Stimulated activated naive B cell treated with anti-CD40 and anti-IgM and Interleukin-4, amounts not matched to agents 10 μg/mL and 1 μg/mL and 100 μg/mL, for 72 hours (primary cell): Measurements from ENCODE around the gene PLA2G2F.
A peak's percentile ranks its signal among the peaks of the same experiment; 100 is the strongest.

Experiments
- ATAC-seq, 2 donors: fragments of 150-1000 bp; cut with Tn5 transposase; replicated peaks; 2 replicates each; pipeline ENCODE4 v1.10.0; 2021; ENCODE audit warnings: moderate library complexity in 1 of 2
- DNase-seq: peaks from one replicate; pipeline ENCODE4 v3.0.0; 2021
- H3K27ac Mint-ChIP-seq: one replicate; pipeline ENCODE4 v1.8.0; 2022; ENCODE audit warnings: mild to moderate bottlenecking, mixed read lengths
- H3K27me3 Mint-ChIP-seq, 2 donors: one replicate each; pipeline ENCODE4 v1.8.0; 2022; ENCODE audit warnings: mixed read lengths in 2 of 2
- H3K36me3 Mint-ChIP-seq, 2 donors: one replicate each; pipeline ENCODE4 v1.8.0; 2022; ENCODE audit warnings: mixed read lengths in 2 of 2, mild to moderate bottlenecking in 1 of 2
- H3K4me1 Mint-ChIP-seq, 2 donors: one replicate each; pipeline ENCODE4 v1.8.0; 2022; ENCODE audit warnings: mixed read lengths in 2 of 2, mild to moderate bottlenecking in 1 of 2
- H3K4me3 Mint-ChIP-seq, 2 donors: one replicate each; pipeline ENCODE4 v1.8.0; 2022; ENCODE audit warnings: mild to moderate bottlenecking in 2 of 2, mixed read lengths in 2 of 2, moderate library complexity in 1 of 2
- H3K9me3 Mint-ChIP-seq, 2 donors: one replicate each; pipeline ENCODE4 v1.8.0; 2022; ENCODE audit warnings: mixed read lengths in 2 of 2, mild to moderate bottlenecking in 1 of 2

The PLA2G2F gene, protein sequence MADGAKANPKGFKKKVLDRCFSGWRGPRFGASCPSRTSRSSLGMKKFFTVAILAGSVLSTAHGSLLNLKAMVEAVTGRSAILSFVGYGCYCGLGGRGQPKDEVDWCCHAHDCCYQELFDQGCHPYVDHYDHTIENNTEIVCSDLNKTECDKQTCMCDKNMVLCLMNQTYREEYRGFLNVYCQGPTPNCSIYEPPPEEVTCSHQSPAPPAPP

DNA sequence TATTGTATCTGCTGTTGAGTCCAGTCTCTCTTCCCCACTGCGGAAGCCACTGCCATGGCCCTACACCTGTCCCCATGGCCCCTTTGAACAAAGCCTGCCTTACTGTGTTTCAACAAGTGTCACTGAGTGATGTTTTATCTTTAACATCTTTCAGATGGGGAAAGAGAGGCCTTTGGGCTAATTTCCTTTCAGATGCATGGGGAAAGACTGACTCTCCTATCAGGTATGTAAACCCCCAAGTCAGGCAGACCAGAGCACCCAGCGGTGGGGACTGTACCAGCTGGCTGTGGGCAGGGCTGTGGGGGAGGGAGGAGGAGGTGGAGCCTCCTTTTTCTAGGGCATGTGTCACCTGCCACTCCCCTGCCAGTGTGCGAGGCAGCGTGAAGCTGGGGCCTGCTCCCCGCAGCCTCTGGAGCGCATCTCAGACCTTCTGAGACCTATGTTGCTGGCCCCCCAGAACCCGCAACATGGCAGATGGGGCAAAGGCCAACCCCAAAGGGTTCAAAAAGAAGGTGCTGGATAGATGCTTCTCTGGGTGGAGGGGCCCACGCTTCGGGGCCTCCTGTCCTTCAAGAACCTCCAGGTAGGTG, at the start of gene PLA2G2F:
TSS of gene PLA2G2F (plus strand) at position 363 of the 590 bp plus-strand sequence. CDS start at position 468, 105 bp downstream.
- DNase-seq (no peak), ATAC-seq (peak in 1 of 2 donors; percentile 38)
- no peak within 1 kb of the TSS for H3K4me3 Mint-ChIP-seq
- H3K36me3 Mint-ChIP-seq, result no peaks in the 10 kb centered on the region
- H3K27ac Mint-ChIP-seq, result no peak within 1 kb of the TSS
- H3K9me3 Mint-ChIP-seq, result no peaks in the 10 kb centered on the region
- H3K27me3 Mint-ChIP-seq, result peaks cover 15 to 33% of the 10 kb centered on the region in 2 donors
- peaks cover 0 to 6% of the 10 kb centered on the region in 2 donors for H3K4me1 Mint-ChIP-seq

DNA sequence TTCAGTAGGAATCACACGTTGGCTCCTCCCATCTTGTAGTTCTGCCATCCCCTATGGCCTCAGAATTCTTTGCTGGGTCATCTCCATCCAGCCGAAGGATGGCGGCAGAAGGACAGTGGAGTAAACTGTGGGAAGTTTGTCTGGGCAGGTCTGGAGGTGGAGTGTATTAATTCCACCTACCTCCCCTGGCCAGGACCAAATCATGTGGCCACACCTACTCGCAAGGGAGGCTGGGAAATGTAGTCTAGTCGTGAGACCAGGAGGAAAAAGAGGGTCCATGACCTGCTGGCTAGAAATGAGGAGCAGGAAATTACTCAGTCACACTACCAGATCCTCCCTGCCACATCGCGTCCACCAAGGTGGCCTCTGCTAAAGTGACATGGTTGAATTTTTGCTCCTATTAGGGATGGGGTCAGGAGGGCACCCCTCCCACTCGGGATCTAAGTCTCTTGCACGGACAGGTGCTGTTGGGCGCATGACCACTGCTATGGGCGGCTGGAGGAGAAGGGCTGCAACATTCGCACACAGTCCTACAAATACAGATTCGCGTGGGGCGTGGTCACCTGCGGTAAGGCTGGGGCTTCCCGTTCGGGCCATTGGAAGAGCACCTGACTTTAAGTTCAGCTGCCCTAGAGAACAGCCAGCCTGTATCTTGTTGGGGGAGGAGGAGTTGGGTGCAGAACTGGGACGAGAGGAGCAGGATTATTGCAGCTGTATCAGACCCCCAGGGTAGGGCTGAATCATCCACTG, 49.6 kb upstream of the PLA2G2F start:
- Mint-ChIP-seq H3K27ac (no peak overlapping the region), H3K36me3 (no peaks in the 10 kb centered on the region), H3K9me3 (peaks cover 0 to 1% of the 10 kb centered on the region in 2 donors), H3K27me3 (peaks cover 15 to 16% of the 10 kb centered on the region in 2 donors), H3K4me1 (peaks cover 4 to 12% of the 10 kb centered on the region in 2 donors), H3K4me3 (no peak overlapping the region)
- DNase-seq (no peak), ATAC-seq (no peak)

DNA sequence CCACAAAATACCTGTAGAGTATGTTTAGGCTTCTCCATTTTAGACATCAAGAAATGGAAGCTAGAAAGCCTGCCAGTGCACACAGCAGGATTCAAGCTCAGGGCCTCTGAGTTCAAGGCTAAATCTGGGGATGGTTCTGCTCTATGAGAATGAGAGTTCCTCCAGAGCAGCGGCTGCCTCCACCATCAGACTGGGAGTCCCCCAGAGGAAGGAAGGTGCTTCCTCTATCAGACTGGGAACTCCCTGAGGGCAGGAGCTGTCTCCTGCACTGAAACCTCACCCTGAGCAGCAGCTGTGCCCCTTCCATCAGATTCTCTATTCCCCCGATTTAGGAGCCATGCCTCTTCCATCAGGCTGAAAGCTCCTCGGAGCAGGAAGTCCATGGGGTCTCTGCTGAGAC, 49.0 kb upstream of the PLA2G2F start:
- peaks cover 0 to 6% of the 10 kb centered on the region in 2 donors for H3K4me1 Mint-ChIP-seq
- DNase-seq, result no peak
- no peak overlapping the region for H3K27ac Mint-ChIP-seq
- H3K36me3 Mint-ChIP-seq, result no peaks in the 10 kb centered on the region
- H3K4me3 Mint-ChIP-seq, result no peak overlapping the region
- no peak for ATAC-seq
- peaks cover 15 to 17% of the 10 kb centered on the region in 2 donors for H3K27me3 Mint-ChIP-seq
- peaks cover 0 to 1% of the 10 kb centered on the region in 2 donors for H3K9me3 Mint-ChIP-seq

DNA sequence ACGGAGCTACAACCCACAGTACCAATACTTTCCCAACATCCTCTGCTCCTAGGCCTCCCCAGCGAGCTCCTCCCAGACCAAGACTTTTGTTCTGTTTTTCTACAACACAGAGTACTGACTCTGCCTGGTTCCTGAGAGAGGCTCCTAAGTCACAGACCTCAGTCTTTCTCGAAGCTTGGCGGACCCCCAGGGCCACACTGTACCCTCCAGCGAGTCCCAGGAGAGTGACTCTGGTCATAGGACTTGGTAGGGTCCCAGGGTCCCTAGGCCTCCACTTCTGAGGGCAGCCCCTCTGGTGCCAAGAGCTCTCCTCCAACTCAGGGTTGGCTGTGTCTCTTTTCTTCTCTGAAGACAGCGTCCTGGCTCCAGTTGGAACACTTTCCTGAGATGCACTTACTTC, 48.5 kb upstream of the PLA2G2F start:
- no peak overlapping the region for H3K4me3 Mint-ChIP-seq
- ATAC-seq (no peak), DNase-seq (no peak)
- H3K36me3 Mint-ChIP-seq, result no peaks in the 10 kb centered on the region
- peaks cover 0 to under 1% of the 10 kb centered on the region in 2 donors for H3K4me1 Mint-ChIP-seq
- peaks cover 15 to 17% of the 10 kb centered on the region in 2 donors for H3K27me3 Mint-ChIP-seq
- peaks cover 0 to 1% of the 10 kb centered on the region in 2 donors for H3K9me3 Mint-ChIP-seq
- no peak overlapping the region for H3K27ac Mint-ChIP-seq

DNA sequence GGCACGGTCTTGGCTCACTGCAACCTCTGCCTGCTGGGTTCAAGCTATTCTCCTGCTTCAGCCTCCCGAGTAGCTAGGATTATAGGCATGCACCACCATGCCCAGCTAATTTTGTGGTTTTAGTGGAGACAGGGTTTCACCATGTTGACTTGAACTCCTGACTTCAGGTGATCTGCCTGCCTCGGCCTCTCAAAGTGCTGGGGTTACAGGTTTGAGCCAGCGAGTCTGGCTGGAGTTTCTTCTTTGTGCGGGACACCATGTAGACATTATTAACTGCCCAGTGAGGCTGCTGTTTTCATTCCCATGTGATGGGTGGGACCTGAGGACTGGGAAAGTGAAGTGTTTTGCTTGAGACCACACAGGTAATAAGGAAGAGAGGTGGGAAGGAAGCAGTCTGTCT, 45.8 kb upstream of the PLA2G2F start:
- Mint-ChIP-seq H3K27ac (peak overlapping the region; percentile 11), H3K4me1 (no peaks in the 10 kb centered on the region), H3K4me3 (no peak overlapping the region), H3K27me3 (peaks cover 15 to 17% of the 10 kb centered on the region in 2 donors), H3K9me3 (peaks cover 0 to 1% of the 10 kb centered on the region in 2 donors), H3K36me3 (no peaks in the 10 kb centered on the region)
- ATAC-seq, result no peak
- no peak for DNase-seq

DNA sequence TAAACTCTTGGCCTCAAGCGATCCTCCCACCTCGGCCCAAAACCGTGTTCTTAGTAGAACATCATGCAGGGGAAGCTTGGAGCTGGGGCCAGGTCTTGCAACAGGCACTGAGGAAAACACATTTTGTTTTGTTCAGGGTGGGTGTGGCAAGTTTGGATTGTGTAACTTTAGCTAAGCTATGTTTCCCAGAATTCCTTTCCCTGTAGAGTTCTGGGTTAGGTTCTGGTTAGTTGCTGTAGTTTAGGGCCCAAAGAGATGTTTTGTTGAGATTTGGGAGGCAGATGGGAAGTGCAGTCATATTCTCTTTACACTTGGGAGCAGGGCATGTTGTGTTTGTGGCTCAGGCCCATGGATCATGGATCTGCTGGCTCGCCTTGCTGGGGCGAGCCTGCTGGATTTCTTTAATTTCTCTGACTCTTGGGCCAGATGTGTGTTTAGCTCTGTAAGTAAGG, 45.2 kb upstream of the PLA2G2F start:
- DNase-seq (no peak), ATAC-seq (no peak)
- no peak overlapping the region for H3K27ac Mint-ChIP-seq
- H3K4me3 Mint-ChIP-seq, result no peak overlapping the region
- no peaks in the 10 kb centered on the region for H3K36me3 Mint-ChIP-seq
- peaks cover 0 to 1% of the 10 kb centered on the region in 2 donors for H3K9me3 Mint-ChIP-seq
- H3K4me1 Mint-ChIP-seq, result no peaks in the 10 kb centered on the region
- H3K27me3 Mint-ChIP-seq, result peaks cover 15 to 17% of the 10 kb centered on the region in 2 donors

DNA sequence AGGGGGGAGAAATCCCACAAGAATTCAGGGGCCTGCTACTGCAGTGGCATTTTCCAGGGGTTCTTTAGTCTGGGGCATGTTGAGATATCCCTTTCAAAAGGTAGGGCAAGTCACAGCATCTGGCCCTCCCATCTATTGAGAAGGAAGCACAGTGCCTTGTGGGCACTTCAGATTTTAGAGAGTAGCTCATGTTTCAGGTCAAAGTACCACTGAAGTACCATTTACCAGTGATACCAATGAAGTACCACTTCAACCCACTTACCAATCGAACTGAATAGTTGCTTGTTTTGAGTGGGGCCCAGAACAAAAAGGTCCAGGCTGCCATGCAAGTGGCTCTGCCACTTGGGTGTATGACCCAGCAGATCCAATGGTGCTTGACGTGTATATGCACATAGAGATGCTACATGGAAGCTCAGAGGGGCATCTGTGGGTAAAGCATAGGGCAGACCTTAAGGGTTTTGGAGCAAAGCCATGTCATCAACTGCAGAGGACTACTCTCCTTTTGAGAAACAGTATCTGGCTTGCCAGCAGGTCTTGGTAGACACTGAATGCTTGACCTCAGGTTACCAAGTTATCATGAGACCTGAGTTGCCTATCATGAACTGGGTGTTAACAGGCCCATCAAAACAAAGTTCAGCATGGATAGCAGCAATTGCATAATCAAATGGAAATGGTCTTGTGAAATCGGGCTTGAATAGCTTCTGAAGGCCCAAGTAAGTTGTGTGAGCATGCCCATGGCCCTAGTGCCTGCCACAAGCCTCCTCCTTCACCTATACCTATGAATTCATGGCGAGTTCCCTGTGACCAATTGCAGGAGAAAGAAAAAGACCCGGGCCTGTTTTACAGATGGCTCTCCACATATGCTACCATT, 43.3 kb upstream of the PLA2G2F start:
- no peak overlapping the region for H3K4me3 Mint-ChIP-seq
- H3K9me3 Mint-ChIP-seq, result no peaks in the 10 kb centered on the region
- ATAC-seq (no peak), DNase-seq (no peak)
- peaks cover 9 to 10% of the 10 kb centered on the region in 2 donors for H3K27me3 Mint-ChIP-seq
- H3K36me3 Mint-ChIP-seq, result no peaks in the 10 kb centered on the region
- peaks cover 0 to 11% of the 10 kb centered on the region in 2 donors for H3K4me1 Mint-ChIP-seq
- H3K27ac Mint-ChIP-seq, result no peak overlapping the region

DNA sequence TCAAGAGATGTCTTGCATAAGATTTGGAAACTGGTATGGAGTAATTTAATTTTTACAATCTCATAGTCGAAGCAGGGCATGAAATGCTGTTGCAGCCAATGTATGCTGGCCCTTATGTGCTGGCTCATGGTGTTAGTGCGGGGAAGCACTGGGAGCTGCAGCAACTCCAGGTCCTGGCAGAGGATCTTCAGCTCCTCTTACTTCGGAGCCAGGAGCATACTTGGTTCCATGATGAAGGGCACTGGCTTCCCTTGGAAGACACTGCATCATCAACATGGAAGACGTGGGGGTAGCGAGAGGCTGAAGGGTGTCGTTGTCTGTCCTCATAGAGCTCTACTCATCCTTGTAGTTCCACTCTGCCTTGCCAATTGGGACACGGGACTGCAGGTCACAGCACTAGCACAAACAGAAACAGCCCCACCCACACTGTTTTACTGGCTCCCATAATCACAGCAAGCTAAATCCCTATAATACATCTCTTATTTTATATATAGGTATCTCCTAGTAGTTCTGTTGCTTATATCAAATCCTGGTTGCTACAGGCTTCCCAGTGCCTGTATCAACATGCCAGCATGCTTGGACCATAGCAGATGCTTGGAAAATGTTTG, 42.2 kb upstream of the PLA2G2F start:
- peaks cover 3 to 17% of the 10 kb centered on the region in 2 donors for H3K4me1 Mint-ChIP-seq
- no peaks in the 10 kb centered on the region for H3K9me3 Mint-ChIP-seq
- H3K27ac Mint-ChIP-seq, result no peak overlapping the region
- H3K27me3 Mint-ChIP-seq, result peaks cover 4 to 10% of the 10 kb centered on the region in 2 donors
- DNase-seq (no peak), ATAC-seq (no peak)
- H3K36me3 Mint-ChIP-seq, result no peaks in the 10 kb centered on the region
- H3K4me3 Mint-ChIP-seq, result no peak overlapping the region

DNA sequence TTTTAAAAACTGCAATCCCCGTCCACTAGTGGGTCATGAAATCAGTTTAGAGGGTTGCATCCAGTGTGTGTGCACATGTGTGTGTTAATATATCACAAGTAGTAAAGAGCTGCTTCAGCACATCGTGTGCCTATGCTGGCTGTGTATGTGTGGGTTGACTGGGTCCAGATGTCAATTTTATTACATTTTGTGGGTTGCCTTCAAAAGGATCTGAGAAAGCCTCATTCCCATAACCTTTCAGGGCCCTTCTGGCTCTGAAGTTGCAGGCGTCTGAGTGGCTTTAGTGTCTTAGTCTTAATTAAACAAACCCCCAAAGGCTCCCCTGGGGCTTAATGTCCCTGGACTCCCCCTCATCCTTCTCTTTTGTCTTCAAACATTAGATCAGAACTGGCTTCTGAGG, 39.6 kb upstream of the PLA2G2F start:
- H3K4me3 Mint-ChIP-seq, result no peak overlapping the region
- DNase-seq (no peak), ATAC-seq (peak; percentile 53 to 84)
- no peak overlapping the region for H3K27ac Mint-ChIP-seq
- no peaks in the 10 kb centered on the region for H3K9me3 Mint-ChIP-seq
- no peaks in the 10 kb centered on the region for H3K36me3 Mint-ChIP-seq
- H3K27me3 Mint-ChIP-seq, result peaks cover 4 to 6% of the 10 kb centered on the region in 2 donors
- H3K4me1 Mint-ChIP-seq, result peaks cover 3 to 17% of the 10 kb centered on the region in 2 donors

DNA sequence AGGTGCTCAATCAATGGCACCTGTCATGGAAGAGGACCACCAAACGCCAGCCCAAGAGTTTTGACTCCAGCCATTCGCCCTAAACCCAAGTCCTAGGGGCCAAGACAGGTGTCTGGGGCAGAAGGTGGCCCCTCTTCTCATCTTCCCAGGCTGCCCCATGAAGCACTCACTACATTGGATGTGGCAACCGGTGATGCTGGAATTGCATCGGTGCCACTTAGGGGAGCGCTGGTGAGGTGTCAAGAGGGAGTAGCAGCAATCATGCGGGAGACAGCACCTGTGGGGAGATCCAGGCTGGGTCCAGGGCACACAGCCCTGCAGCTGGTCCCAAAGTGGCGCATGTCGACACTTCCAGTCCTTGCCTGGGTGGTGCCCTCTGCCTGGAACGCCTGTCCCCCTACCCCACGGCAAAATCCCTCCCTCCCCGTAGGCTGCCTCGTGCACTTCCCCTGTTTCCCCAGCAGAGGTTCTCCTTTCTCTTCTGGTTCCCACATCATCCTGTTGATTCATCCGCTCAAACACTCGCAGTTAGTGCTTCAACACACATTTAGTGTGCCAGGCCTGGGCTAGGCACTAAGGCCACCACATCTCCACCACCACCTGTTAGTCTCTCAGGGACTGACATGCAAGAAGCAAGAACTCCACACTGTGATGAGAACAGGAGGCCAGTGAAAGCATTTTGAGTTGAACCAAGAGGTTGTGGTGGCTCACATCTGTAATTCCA, 38.3 kb upstream of the PLA2G2F start:
- Mint-ChIP-seq H3K4me3 (no peak overlapping the region), H3K36me3 (no peaks in the 10 kb centered on the region), H3K4me1 (peaks cover 3 to 17% of the 10 kb centered on the region in 2 donors), H3K27ac (no peak overlapping the region), H3K9me3 (no peaks in the 10 kb centered on the region), H3K27me3 (peaks cover 4 to 5% of the 10 kb centered on the region in 2 donors)
- ATAC-seq (peak; percentile 80 to 88), DNase-seq (peak; percentile 43)

DNA sequence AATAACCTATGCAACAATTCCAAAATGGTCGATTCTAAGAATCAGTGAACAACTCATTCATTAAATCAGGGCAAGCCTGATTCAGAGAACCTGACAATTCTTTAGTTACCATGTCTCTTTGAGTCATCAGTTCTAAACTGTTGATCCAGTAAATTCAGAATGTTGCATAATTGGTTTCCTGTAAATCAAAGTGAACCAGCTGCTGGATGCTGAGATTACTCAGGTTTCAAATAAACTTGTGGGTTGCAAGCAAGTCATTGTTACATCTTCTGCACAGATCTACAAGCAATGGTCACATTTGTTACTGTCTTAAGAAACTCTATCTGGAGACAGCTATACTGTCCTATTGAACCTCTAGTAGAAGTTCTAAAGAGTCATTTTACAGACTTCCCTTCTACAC, 36.2 kb upstream of the PLA2G2F start:
- no peak overlapping the region for H3K27ac Mint-ChIP-seq

DNA sequence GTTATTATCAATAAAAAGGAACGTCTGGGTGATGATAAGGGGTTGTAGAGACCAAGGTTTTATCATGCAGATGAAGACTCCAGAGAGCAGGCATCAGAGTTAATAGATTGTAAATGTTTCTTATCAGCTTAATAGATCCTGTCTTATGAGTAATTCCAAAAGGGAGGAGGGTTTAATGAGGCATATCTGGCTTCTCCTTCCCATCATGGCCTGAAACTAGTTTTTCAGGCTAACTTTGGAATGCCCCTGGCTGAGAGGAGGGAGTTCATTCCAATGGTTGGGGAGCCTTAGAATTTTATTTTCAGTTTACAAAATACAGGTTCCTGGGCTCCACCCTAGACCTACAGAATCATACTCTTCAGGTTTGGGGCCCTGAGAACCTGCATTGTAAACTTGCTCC, 33.3 kb upstream of the PLA2G2F start:
- Mint-ChIP-seq H3K4me3 (no peak overlapping the region), H3K27me3 (peaks cover 10 to 23% of the 10 kb centered on the region in 2 donors), H3K27ac (no peak overlapping the region), H3K36me3 (no peaks in the 10 kb centered on the region), H3K9me3 (no peaks in the 10 kb centered on the region), H3K4me1 (peaks cover 3 to 6% of the 10 kb centered on the region in 2 donors)
- ATAC-seq, result no peak
- no peak for DNase-seq

More for the DNA sequence above, 36.2 kb upstream of the PLA2G2F start:
- H3K36me3 Mint-ChIP-seq, result no peaks in the 10 kb centered on the region
- no peak overlapping the region for H3K4me3 Mint-ChIP-seq
- H3K27me3 Mint-ChIP-seq, result peaks cover 4 to 11% of the 10 kb centered on the region in 2 donors
- DNase-seq (no peak), ATAC-seq (no peak)
- peaks cover 3 to 17% of the 10 kb centered on the region in 2 donors for H3K4me1 Mint-ChIP-seq
- no peaks in the 10 kb centered on the region for H3K9me3 Mint-ChIP-seq

DNA sequence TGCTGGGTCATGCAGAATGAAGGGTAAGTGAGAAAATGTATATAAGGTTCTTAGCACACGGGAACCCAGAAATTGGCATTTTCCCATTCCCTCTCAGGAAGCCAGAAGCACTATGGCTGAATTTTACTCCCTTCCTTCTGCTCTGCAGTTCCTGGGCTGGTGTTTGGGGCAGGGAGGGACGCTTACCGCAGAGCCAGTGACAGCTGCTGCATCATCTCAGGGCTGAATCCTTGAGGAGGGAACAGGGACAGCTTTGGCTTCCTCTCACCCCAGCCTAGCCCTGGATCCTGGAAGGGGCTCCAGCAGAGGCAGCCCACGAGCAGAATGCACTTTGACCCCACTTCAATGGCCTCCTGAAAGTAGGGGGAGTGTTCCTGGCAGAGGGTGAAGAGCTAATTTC, 31.8 kb upstream of the PLA2G2F start:
- ATAC-seq (no peak), DNase-seq (no peak)
- Mint-ChIP-seq H3K27me3 (peaks cover 10 to 23% of the 10 kb centered on the region in 2 donors), H3K36me3 (no peaks in the 10 kb centered on the region), H3K9me3 (no peaks in the 10 kb centered on the region), H3K4me3 (no peak overlapping the region), H3K27ac (no peak overlapping the region), H3K4me1 (peaks cover 0 to 2% of the 10 kb centered on the region in 2 donors)
